PC-9 (cell line): ENCODE data around the gene PTPRC. TPM values are rescaled to one million over a fixed set of nuclear protein-coding genes. Genes with fewer than 3 reads are reported as not detected.

Experiments used
- BruUV-seq: library from RNA; stranded (reverse); fragments of 400-500 nt; replicated peaks from 2 replicates; lab custom pipeline; 2021; lab: Mats Ljungman, UMichigan
- CTCF ChIA-PET: fragments of 300-600 bp; sonication (Branson Sonifier 250); formaldehyde crosslinking; loops from one replicate; lab custom pipeline; 2022; ENCODE audit warnings: antibody characterized with exemption; lab: Charles Lee
- POLR2A ChIA-PET: fragments of 300-600 bp; sonication (Branson Sonifier 250); formaldehyde crosslinking; loops from one replicate; lab custom pipeline; 2022; ENCODE audit warnings: antibody characterized with exemption; ENCODE audit not compliant: unreplicated experiment; lab: Charles Lee
- DNase-seq, 2 experiments: peaks; one replicate each; pipeline versions ENCODE4 v3.0.0 to v3.0.0-alpha.2; 2015 to 2022; ENCODE audit warnings: mixed read lengths in 1 of 2
- H2AFZ ChIP-seq: fragments of 200-600 bp; sonication (generic); 2 replicates; pipeline ENCODE4 v1.8.1; 2017; ENCODE audit warnings: antibody characterized with exemption
- H3F3A ChIP-seq: fragments of 200-600 bp; sonication (generic); 2 replicates; pipeline ENCODE4 v1.8.1; 2017; ENCODE audit warnings: antibody characterized with exemption, mild to moderate bottlenecking, low read depth; ENCODE audit not compliant: insufficient read depth
- H3K27ac ChIP-seq: fragments of 200-600 bp; sonication (generic); 2 replicates; pipeline ENCODE4 v1.6.1; 2016; ENCODE audit warnings: mixed run types
- H3K27me3 ChIP-seq: fragments of 200-600 bp; sonication (generic); 2 replicates; pipeline ENCODE4 v1.6.1; 2016; ENCODE audit warnings: low read depth, mixed run types; ENCODE audit not compliant: insufficient read depth
- H3K36me3 ChIP-seq: fragments of 200-600 bp; sonication (generic); 2 replicates; pipeline ENCODE4 v1.6.1; 2016; ENCODE audit warnings: low read depth, mixed run types
- H3K4me1 ChIP-seq: fragments of 200-600 bp; sonication (generic); replicated peaks from 2 replicates; pipeline ENCODE4 v1.6.1; 2016; ENCODE audit warnings: mixed run types; ENCODE audit not compliant: insufficient read depth
- H3K4me2 ChIP-seq: fragments of 200-600 bp; sonication (generic); 2 replicates; pipeline ENCODE4 v1.6.1; 2017; ENCODE audit warnings: mixed run types
- H3K4me3 ChIP-seq: fragments of 200-600 bp; sonication (generic); 2 replicates; pipeline ENCODE4 v1.6.1; 2016; ENCODE audit warnings: mixed run types
- H3K79me2 ChIP-seq: fragments of 200-600 bp; sonication (generic); 2 replicates; pipeline ENCODE4 v1.6.1; 2017; ENCODE audit warnings: low read depth, mixed run types
- H3K9me2 ChIP-seq: fragments of 200-600 bp; sonication (generic); 2 replicates; pipeline ENCODE4 v1.8.1; 2017; ENCODE audit warnings: mild to moderate bottlenecking; ENCODE audit not compliant: insufficient read depth
- H3K9me3 ChIP-seq: fragments of 200-600 bp; sonication (generic); 2 replicates; pipeline ENCODE4 v1.8.1; 2016; ENCODE audit warnings: low read depth; ENCODE audit not compliant: insufficient read depth
- H4K20me1 ChIP-seq: fragments of 200-600 bp; sonication (generic); 2 replicates; pipeline ENCODE4 v1.8.1; 2017; ENCODE audit not compliant: insufficient read depth
- EZH2 ChIP-seq: fragments of 200-600 bp; sonication (generic); IDR thresholded peaks from 2 replicates; pipeline ENCODE4 v1.8.0; 2017; ENCODE audit warnings: antibody characterized with exemption, low read depth
- intact Hi-C: fragments of 100-400 bp; cut with micrococcal nuclease; formaldehyde crosslinking; loops from one replicate; pipeline ENCODE4 v1.10.0; 2022; ENCODE audit not compliant: unreplicated experiment
- total RNA-seq: library from RNA; stranded (reverse); gene quantifications from 2 replicates; pipeline ENCODE4 v1.2.3, GENCODE V29; 2021
- TF ChIP-seq, protein P1 (sequence below): fragments of 200-600 bp; sonication (generic); conservative IDR thresholded peaks from 2 replicates; pipeline ENCODE4 v1.6.1; 2017; ENCODE audit warnings: mixed run types, antibody characterized with exemption, mild to moderate bottlenecking, moderate library complexity

The PTPRC gene
- total RNA-seq, 1 experiment from 2014 or later, result 0.79 TPM

DNA sequence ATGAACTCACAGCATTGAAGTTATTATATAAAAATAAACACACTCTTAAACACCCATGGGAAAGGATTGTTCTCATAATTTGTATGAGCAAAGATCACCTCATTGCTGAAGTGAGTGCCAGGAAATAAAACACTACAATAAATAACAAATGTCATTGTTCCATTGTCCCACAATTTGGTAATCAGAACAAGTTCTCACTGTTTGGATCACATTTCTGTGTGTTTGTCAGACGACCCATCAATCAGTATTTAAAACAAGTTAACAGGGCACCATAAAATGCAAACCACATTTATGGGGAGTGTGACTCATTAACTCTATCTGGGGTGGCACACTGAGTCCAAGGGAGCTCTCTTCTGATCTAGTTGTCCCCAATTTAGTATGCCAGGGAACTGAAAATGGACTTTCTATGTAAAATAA lies 124.5 kb downstream of the PTPRC start:
- Histone ChIP-seq H3K36me3 (no peaks in the 10 kb centered on the region), H3K27me3 (no peaks in the 10 kb centered on the region), H3K4me1 (no peaks in the 10 kb centered on the region), H4K20me1 (no peaks in the 10 kb centered on the region), H3K27ac (no peak overlapping the region), H3K9me2 (no peaks in the 10 kb centered on the region), H2AFZ (no peak overlapping the region), H3K4me2 (no peak overlapping the region), H3K9me3 (no peaks in the 10 kb centered on the region), H3F3A (no peaks in the 10 kb centered on the region), H3K4me3 (no peak overlapping the region), H3K79me2 (no peaks in the 10 kb centered on the region)
- BruUV-seq, result no TSS peak
- POLR2A ChIA-PET, result no interaction called here
- CTCF ChIA-PET, result no interaction called here
- TF ChIP-seq, protein P1, sequence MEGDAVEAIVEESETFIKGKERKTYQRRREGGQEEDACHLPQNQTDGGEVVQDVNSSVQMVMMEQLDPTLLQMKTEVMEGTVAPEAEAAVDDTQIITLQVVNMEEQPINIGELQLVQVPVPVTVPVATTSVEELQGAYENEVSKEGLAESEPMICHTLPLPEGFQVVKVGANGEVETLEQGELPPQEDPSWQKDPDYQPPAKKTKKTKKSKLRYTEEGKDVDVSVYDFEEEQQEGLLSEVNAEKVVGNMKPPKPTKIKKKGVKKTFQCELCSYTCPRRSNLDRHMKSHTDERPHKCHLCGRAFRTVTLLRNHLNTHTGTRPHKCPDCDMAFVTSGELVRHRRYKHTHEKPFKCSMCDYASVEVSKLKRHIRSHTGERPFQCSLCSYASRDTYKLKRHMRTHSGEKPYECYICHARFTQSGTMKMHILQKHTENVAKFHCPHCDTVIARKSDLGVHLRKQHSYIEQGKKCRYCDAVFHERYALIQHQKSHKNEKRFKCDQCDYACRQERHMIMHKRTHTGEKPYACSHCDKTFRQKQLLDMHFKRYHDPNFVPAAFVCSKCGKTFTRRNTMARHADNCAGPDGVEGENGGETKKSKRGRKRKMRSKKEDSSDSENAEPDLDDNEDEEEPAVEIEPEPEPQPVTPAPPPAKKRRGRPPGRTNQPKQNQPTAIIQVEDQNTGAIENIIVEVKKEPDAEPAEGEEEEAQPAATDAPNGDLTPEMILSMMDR, result no peak
- no peak for TF ChIP-seq EZH2
- intact Hi-C loops, result no loop called here
- no peak for DNase-seq

DNA sequence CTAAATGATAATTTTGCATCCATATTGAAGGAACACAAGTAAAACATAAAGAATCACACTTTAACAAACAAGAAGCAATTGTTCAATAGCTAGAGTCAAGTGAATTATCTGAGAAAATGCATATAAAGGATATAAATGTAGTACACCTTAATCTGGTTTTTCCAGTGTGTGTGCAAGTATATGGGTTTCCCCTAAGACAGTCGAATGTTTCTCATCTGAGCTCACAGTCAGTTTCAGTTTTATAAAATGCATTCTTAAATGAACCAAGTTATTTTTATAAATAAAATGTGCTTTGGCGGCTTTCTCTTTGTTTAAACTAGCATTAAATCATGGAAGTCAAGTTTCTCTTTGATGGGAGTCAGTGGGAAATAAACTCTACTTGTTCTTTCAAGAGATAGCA lies 125.9 kb downstream of the PTPRC start:
- POLR2A ChIA-PET, result no interaction called here
- Histone ChIP-seq H2AFZ (no peak overlapping the region), H3K4me2 (no peak overlapping the region), H3K9me2 (no peaks in the 10 kb centered on the region), H3F3A (no peaks in the 10 kb centered on the region), H3K27me3 (no peaks in the 10 kb centered on the region), H3K9me3 (no peaks in the 10 kb centered on the region), H3K4me1 (no peaks in the 10 kb centered on the region), H3K79me2 (no peaks in the 10 kb centered on the region), H3K27ac (no peak overlapping the region), H3K4me3 (no peak overlapping the region), H3K36me3 (no peaks in the 10 kb centered on the region), H4K20me1 (no peaks in the 10 kb centered on the region)
- no peak for DNase-seq
- TF ChIP-seq, protein P1, result no peak
- TF ChIP-seq EZH2, result no peak
- no TSS peak for BruUV-seq
- CTCF ChIA-PET, result no interaction called here
- intact Hi-C loops, result no loop called here

DNA sequence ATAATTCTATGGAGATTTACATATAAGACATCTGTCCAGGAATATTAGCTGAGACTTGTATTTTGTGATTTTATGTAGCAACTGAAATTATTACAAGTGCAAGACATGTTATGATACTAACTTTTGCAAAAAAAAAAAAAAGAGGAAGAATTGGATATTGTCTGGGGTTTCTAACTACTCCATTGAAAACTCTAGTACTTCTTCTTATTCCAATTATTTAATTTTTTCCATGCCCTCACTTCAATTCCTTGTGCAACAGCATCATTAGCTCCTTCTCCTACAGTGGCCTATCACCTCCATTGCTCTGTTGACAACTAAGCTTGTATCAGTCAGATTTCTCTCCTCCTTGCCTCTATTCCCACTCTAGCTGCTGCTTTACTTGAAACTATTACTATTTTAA lies 126.6 kb downstream of the PTPRC start:
- H3K36me3 ChIP-seq, result no peaks in the 10 kb centered on the region
- ChIA-PET POLR2A (no interaction called here), CTCF (interaction anchor here (0.5 kb wide), 1 partner anchor 130 kb away, joined by 4 read pairs; no protein-coding TSS in a partner anchor)
- intact Hi-C loops, result no loop called here
- H3K4me3 ChIP-seq, result no peak overlapping the region
- no peaks in the 10 kb centered on the region for H3K27me3 ChIP-seq
- no TSS peak for BruUV-seq
- no peaks in the 10 kb centered on the region for H3K79me2 ChIP-seq
- no peak for TF ChIP-seq EZH2
- TF ChIP-seq, protein P1, result no peak
- H3K9me3 ChIP-seq, result no peaks in the 10 kb centered on the region
- H3K4me1 ChIP-seq, result no peaks in the 10 kb centered on the region
- H2AFZ ChIP-seq, result no peak overlapping the region
- H3K9me2 ChIP-seq, result no peaks in the 10 kb centered on the region
- H3K27ac ChIP-seq, result no peak overlapping the region
- no peak overlapping the region for H3K4me2 ChIP-seq
- no peaks in the 10 kb centered on the region for H3F3A ChIP-seq
- no peak for DNase-seq
- no peaks in the 10 kb centered on the region for H4K20me1 ChIP-seq
